Measurements from ENCODE around the gene DNAJA3. TPM values are rescaled to one million over a fixed set of nuclear protein-coding genes. Genes with fewer than 3 reads are reported as not detected.

Gene DNAJA3
- total RNA-seq, 1 experiment from 2014 or later, result 93.3 TPM

GRCh38 chr16:4389051-4389955, 36.4 kb upstream of the DNAJA3 start:
- Histone ChIP-seq H3K9me3 (ENCODE audit: control insufficient read depth in 1 of 2, insufficient read depth in 1 of 2, low read depth in 1 of 2, low read length in 2 of 2) (no peaks in the 10 kb centered on the region), H3K27ac (ENCODE audit: low read depth, low read length) (no peak overlapping the region), H3K4me1 (ENCODE audit: control insufficient read depth in 1 of 2, insufficient read depth in 2 of 2, low read length in 2 of 2) (peaks cover 7 to 13% of the 10 kb centered on the region in 2 experiments; a peak in 3 of 4 replicates), H2AFZ (ENCODE audit: low read depth, low read length, poor library complexity, severe bottlenecking) (no peak overlapping the region), H3K27me3 (ENCODE audit: insufficient read depth, low read length) (no peaks in the 10 kb centered on the region), H3K36me3 (ENCODE audit: control insufficient read depth in 1 of 2, insufficient read depth in 2 of 2, low read length in 2 of 2) (no peaks in the 10 kb centered on the region), H3K79me2 (ENCODE audit: insufficient read depth, low read length) (no peaks in the 10 kb centered on the region), H3K4me2 (ENCODE audit: low read length) (no peak overlapping the region), H3K9ac (ENCODE audit: low read length) (no peak overlapping the region), H3K4me3 (replicated peaks in 1 of 2; ENCODE audit: low read depth in 1 of 2, low read length in 2 of 2) (no peak overlapping the region), H4K20me1 (ENCODE audit: insufficient read depth) (no peaks in the 10 kb centered on the region), H3K9me2 (ENCODE audit: insufficient read depth) (no peaks in the 10 kb centered on the region)
- intact Hi-C loops (cut with micrococcal nuclease), result no loop called here
- CTCF ChIA-PET, result interaction anchor here (1.1 kb wide), 1 partner anchor 15 kb away, joined by 3 read pairs; no protein-coding TSS in a partner anchor
- ATAC-seq (no peak), DNase-seq (ENCODE audit: low read depth, low spot score) (no peak)
- TF ChIP-seq FOSL1 (IDR thresholded peaks at IDR 0.05; ENCODE audit: low read depth) (no peak), SRF (IDR thresholded peaks at IDR 0.05; ENCODE audit: low read depth) (no peak), POLR2A (IDR thresholded peaks at IDR 0.05; ENCODE audit: borderline replicate concordance, extremely low read depth, insufficient read depth, insufficient read length) (no peak), POLR2AphosphoS5 (IDR thresholded peaks at IDR 0.05; ENCODE audit: low read depth, low read length) (no peak), CBX3 (IDR thresholded peaks at IDR 0.05; ENCODE audit: low read depth) (no peak), ZBTB33 (IDR thresholded peaks at IDR 0.05; ENCODE audit: extremely low read depth, insufficient replicate concordance, low read length) (no peak), EZH2phosphoT487 (IDR thresholded peaks at IDR 0.05; ENCODE audit: borderline replicate concordance) (no peak), RAD21 (IDR thresholded peaks at IDR 0.05; ENCODE audit: low read depth) (no peak), ELF1 (IDR thresholded peaks at IDR 0.05; ENCODE audit: borderline replicate concordance, low read depth) (no peak), ZFX (IDR thresholded peaks at IDR 0.05) (no peak), CEBPB (IDR thresholded peaks at IDR 0.05; ENCODE audit: low read depth) (no peak), YY1 (IDR thresholded peaks at IDR 0.05; ENCODE audit: extremely low read depth, insufficient replicate concordance, low read depth, low read length) (no peak), ZNF274 (IDR thresholded peaks at IDR 0.05; ENCODE audit: low read depth, low read length) (no peak), JUND (IDR thresholded peaks at IDR 0.05) (no peak), SIN3A (IDR thresholded peaks at IDR 0.05; ENCODE audit: low read depth) (no peak), SP1 (IDR thresholded peaks at IDR 0.05; ENCODE audit: low read depth) (no peak)
- TF ChIP-seq, protein P1, sequence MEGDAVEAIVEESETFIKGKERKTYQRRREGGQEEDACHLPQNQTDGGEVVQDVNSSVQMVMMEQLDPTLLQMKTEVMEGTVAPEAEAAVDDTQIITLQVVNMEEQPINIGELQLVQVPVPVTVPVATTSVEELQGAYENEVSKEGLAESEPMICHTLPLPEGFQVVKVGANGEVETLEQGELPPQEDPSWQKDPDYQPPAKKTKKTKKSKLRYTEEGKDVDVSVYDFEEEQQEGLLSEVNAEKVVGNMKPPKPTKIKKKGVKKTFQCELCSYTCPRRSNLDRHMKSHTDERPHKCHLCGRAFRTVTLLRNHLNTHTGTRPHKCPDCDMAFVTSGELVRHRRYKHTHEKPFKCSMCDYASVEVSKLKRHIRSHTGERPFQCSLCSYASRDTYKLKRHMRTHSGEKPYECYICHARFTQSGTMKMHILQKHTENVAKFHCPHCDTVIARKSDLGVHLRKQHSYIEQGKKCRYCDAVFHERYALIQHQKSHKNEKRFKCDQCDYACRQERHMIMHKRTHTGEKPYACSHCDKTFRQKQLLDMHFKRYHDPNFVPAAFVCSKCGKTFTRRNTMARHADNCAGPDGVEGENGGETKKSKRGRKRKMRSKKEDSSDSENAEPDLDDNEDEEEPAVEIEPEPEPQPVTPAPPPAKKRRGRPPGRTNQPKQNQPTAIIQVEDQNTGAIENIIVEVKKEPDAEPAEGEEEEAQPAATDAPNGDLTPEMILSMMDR (IDR thresholded peaks at IDR 0.05 in 2 of 3, conservative IDR thresholded peaks at IDR 0.05 in 1 of 3; ENCODE audit: borderline replicate concordance in 1 of 3, insufficient read depth in 1 of 3, low read depth in 2 of 3, low read length in 2 of 3), result no peak
- TF ChIP-seq, protein P2, sequence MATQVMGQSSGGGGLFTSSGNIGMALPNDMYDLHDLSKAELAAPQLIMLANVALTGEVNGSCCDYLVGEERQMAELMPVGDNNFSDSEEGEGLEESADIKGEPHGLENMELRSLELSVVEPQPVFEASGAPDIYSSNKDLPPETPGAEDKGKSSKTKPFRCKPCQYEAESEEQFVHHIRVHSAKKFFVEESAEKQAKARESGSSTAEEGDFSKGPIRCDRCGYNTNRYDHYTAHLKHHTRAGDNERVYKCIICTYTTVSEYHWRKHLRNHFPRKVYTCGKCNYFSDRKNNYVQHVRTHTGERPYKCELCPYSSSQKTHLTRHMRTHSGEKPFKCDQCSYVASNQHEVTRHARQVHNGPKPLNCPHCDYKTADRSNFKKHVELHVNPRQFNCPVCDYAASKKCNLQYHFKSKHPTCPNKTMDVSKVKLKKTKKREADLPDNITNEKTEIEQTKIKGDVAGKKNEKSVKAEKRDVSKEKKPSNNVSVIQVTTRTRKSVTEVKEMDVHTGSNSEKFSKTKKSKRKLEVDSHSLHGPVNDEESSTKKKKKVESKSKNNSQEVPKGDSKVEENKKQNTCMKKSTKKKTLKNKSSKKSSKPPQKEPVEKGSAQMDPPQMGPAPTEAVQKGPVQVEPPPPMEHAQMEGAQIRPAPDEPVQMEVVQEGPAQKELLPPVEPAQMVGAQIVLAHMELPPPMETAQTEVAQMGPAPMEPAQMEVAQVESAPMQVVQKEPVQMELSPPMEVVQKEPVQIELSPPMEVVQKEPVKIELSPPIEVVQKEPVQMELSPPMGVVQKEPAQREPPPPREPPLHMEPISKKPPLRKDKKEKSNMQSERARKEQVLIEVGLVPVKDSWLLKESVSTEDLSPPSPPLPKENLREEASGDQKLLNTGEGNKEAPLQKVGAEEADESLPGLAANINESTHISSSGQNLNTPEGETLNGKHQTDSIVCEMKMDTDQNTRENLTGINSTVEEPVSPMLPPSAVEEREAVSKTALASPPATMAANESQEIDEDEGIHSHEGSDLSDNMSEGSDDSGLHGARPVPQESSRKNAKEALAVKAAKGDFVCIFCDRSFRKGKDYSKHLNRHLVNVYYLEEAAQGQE (IDR thresholded peaks at IDR 0.05; ENCODE audit: low read depth), result no peak
- TF ChIP-seq, protein P3, sequence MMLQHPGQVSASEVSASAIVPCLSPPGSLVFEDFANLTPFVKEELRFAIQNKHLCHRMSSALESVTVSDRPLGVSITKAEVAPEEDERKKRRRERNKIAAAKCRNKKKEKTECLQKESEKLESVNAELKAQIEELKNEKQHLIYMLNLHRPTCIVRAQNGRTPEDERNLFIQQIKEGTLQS (IDR thresholded peaks at IDR 0.05), result no peak
- TF ChIP-seq, protein P4, sequence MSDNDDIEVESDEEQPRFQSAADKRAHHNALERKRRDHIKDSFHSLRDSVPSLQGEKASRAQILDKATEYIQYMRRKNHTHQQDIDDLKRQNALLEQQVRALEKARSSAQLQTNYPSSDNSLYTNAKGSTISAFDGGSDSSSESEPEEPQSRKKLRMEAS (IDR thresholded peaks at IDR 0.05), result no peak
- no TSS peak for BruUV-seq (replicated peaks)
- POLR2A ChIA-PET, result no interaction called here
- RAD21 ChIA-PET (ENCODE audit: low non-redundant PET in 1 of 2, low total read pairs in 2 of 2, uncharacterized antibody in 2 of 2, unreplicated experiment in 2 of 2), result no interaction called here
